Trophoblast cell (in vitro differentiated cells and primary cell): ENCODE measurements around the gene NANS.
A peak's percentile ranks its signal among the peaks of the same experiment; 100 is the strongest.

ENCODE experiments used
- DNase-seq, 2 donors: peaks; one replicate each; pipeline ENCODE4 v3.0.0-alpha.2; 2016
- H2AFZ ChIP-seq: 2 replicates; pipeline ENCODE4 v1.6.1; 2013; ENCODE audit warnings: low read length, moderate library complexity, mild to moderate bottlenecking; ENCODE audit not compliant: insufficient read depth, poor library complexity
- H2AK5ac ChIP-seq: 2 replicates; pipeline ENCODE4 v1.6.1; 2013; ENCODE audit warnings: mild to moderate bottlenecking, low read length
- H2BK120ac ChIP-seq: 2 replicates; pipeline ENCODE4 v1.6.1; 2013; ENCODE audit warnings: low read length, mild to moderate bottlenecking, moderate library complexity; ENCODE audit not compliant: insufficient read depth, poor library complexity
- H2BK12ac ChIP-seq: 2 replicates; pipeline ENCODE4 v1.6.1; 2013; ENCODE audit warnings: mild to moderate bottlenecking, low read length, moderate library complexity
- H2BK5ac ChIP-seq: 2 replicates; pipeline ENCODE4 v1.6.1; 2013; ENCODE audit warnings: low read length, low read depth, moderate library complexity, mild to moderate bottlenecking; ENCODE audit not compliant: poor library complexity
- H3K14ac ChIP-seq: 2 replicates; pipeline ENCODE4 v1.6.1; 2013; ENCODE audit warnings: mild to moderate bottlenecking, low read length
- H3K18ac ChIP-seq: 2 replicates; pipeline ENCODE4 v1.6.1; 2013; ENCODE audit warnings: mild to moderate bottlenecking, low read length
- H3K23ac ChIP-seq: 2 replicates; pipeline ENCODE4 v1.6.1; 2013; ENCODE audit warnings: low read length
- H3K27ac ChIP-seq: 2 replicates; pipeline ENCODE4 v1.5.1; 2013; ENCODE audit warnings: low read depth, mild to moderate bottlenecking, inconsistent platforms, low read length, moderate library complexity
- H3K27me3 ChIP-seq: 2 replicates; pipeline ENCODE4 v1.6.1; 2013; ENCODE audit warnings: inconsistent platforms, mild to moderate bottlenecking, low read length, moderate library complexity; ENCODE audit not compliant: insufficient read depth
- H3K36me3 ChIP-seq, 2 experiments: 1 replicate in 1 of 2; 2 replicates in 1 of 2; pipeline ENCODE4 v1.6.1; 2013; ENCODE audit warnings: low read length in 2 of 2, mild to moderate bottlenecking in 2 of 2, moderate library complexity in 1 of 2; ENCODE audit not compliant: insufficient read depth in 2 of 2, control insufficient read depth in 1 of 2
- H3K4ac ChIP-seq: 2 replicates; pipeline ENCODE4 v1.6.1; 2013; ENCODE audit warnings: low read depth, mild to moderate bottlenecking, low read length, moderate library complexity
- H3K4me1 ChIP-seq, 2 experiments: 1 replicate in 1 of 2; 2 replicates in 1 of 2; pipeline ENCODE4 v1.6.1; 2013; ENCODE audit warnings: low read length in 2 of 2, mild to moderate bottlenecking in 2 of 2, moderate library complexity in 1 of 2; ENCODE audit not compliant: insufficient read depth in 2 of 2, control insufficient read depth in 1 of 2
- H3K4me2 ChIP-seq: 2 replicates; pipeline ENCODE4 v1.6.1; 2013; ENCODE audit warnings: inconsistent platforms, mild to moderate bottlenecking, low read length, moderate library complexity
- H3K4me3 ChIP-seq: 2 replicates; pipeline ENCODE4 v1.5.1; 2013; ENCODE audit warnings: mild to moderate bottlenecking, low read depth, low read length, inconsistent platforms
- H3K79me1 ChIP-seq: one replicate; pipeline ENCODE4 v1.6.1; 2013; ENCODE audit warnings: low read length
- H3K79me2 ChIP-seq: 2 replicates; pipeline ENCODE4 v1.6.1; 2013; ENCODE audit warnings: low read length, mild to moderate bottlenecking; ENCODE audit not compliant: control insufficient read depth, insufficient read depth, poor library complexity
- H3K9ac ChIP-seq: 2 replicates; pipeline ENCODE4 v1.6.1; 2013; ENCODE audit warnings: mild to moderate bottlenecking, low read length
- H3K9me3 ChIP-seq: 2 replicates; pipeline ENCODE4 v1.6.1; 2013; ENCODE audit warnings: low read depth, mild to moderate bottlenecking, control low read depth, inconsistent platforms, low read length; ENCODE audit not compliant: insufficient read depth
- H4K12ac ChIP-seq: 2 replicates; pipeline ENCODE4 v1.6.1; 2013; ENCODE audit warnings: low read depth, mild to moderate bottlenecking, low read length, moderate library complexity
- H4K8ac ChIP-seq: 2 replicates; pipeline ENCODE4 v1.6.1; 2013; ENCODE audit warnings: low read depth, mild to moderate bottlenecking, low read length, moderate library complexity
- H4K91ac ChIP-seq: one replicate; pipeline ENCODE4 v1.6.1; 2013; ENCODE audit warnings: low read depth, mild to moderate bottlenecking, low read length, moderate library complexity
- WGBS: extraction: QIAGEN DNeasy Blood & Tissue Kit; methylation state at CpG from one replicate; pipeline ENCODE4 v1.1.7; 2013; ENCODE audit warnings: missing lambda C conversion rate; ENCODE audit not compliant: insufficient read length, insufficient coverage; ENCODE audit errors: extremely low coverage; 5-methylcytosine and 5-hydroxymethylcytosine counted together

NANS gene

GRCh38 chr9:98070704-98071103, 14.2 kb downstream of the NANS start:
- Histone ChIP-seq H3K4me1 (no peaks in the 10 kb centered on the region), H2BK120ac (no peak overlapping the region), H3K4me3 (no peak overlapping the region), H4K91ac (no peak overlapping the region), H3K23ac (no peak overlapping the region), H3K27me3 (no peaks in the 10 kb centered on the region), H3K9me3 (peaks cover 2% of the 10 kb centered on the region), H2AFZ (no peak overlapping the region), H2AK5ac (no peak overlapping the region), H3K79me2 (no peaks in the 10 kb centered on the region), H3K79me1 (peaks cover 1% of the 10 kb centered on the region), H4K8ac (no peak overlapping the region), H3K27ac (no peak overlapping the region), H3K4me2 (no peak overlapping the region), H3K18ac (no peak overlapping the region), H2BK5ac (no peak overlapping the region), H3K36me3 (peaks cover 0 to 11% of the 10 kb centered on the region in 2 experiments), H3K9ac (no peak overlapping the region), H2BK12ac (no peak overlapping the region), H4K12ac (no peak overlapping the region), H3K14ac (no peak overlapping the region), H3K4ac (no peak overlapping the region)
- 100% methylated on average over 1 of the region's 7 CpGs for WGBS
- no peak for DNase-seq

GRCh38 chr9:98071737-98072136, 15.2 kb downstream of the NANS start:
- Histone ChIP-seq H3K4ac (no peak overlapping the region), H3K4me1 (peaks cover 3 to 4% of the 10 kb centered on the region in 2 experiments), H2BK120ac (no peak overlapping the region), H3K9me3 (peaks cover 2% of the 10 kb centered on the region), H4K91ac (no peak overlapping the region), H3K79me2 (no peaks in the 10 kb centered on the region), H2BK5ac (no peak overlapping the region), H3K4me3 (no peak overlapping the region), H3K23ac (no peak overlapping the region), H3K14ac (no peak overlapping the region), H2AFZ (no peak overlapping the region), H3K9ac (no peak overlapping the region), H4K8ac (no peak overlapping the region), H3K27me3 (no peaks in the 10 kb centered on the region), H4K12ac (no peak overlapping the region), H3K4me2 (no peak overlapping the region), H3K79me1 (peaks cover 1% of the 10 kb centered on the region), H2AK5ac (no peak overlapping the region), H2BK12ac (no peak overlapping the region), H3K36me3 (peaks cover 0 to 11% of the 10 kb centered on the region in 2 experiments), H3K18ac (no peak overlapping the region), H3K27ac (no peak overlapping the region)
- DNase-seq = no peak
- no CpG with 5 or more reads among the region's 9 CpGs for WGBS

- no peak overlapping the region for H2AFZ ChIP-seq
- DNase-seq = peak; percentile 57 to 88
- H3K79me1 ChIP-seq = peaks cover 1% of the 10 kb centered on the region
- H3K14ac ChIP-seq = no peak overlapping the region
- no peak overlapping the region for H3K4me2 ChIP-seq
- H2BK5ac ChIP-seq = no peak overlapping the region
- H2BK12ac ChIP-seq = no peak overlapping the region
- H3K9ac ChIP-seq = no peak overlapping the region
- WGBS = no CpG with 5 or more reads among the region's 13 CpGs
- H3K27ac ChIP-seq = no peak overlapping the region
- no peak overlapping the region for H4K91ac ChIP-seq
- no peak overlapping the region for H3K4ac ChIP-seq
- H3K18ac ChIP-seq = peak overlapping the region; percentile 63
- no peak overlapping the region for H2AK5ac ChIP-seq
- no peak overlapping the region for H4K12ac ChIP-seq
- H3K4me3 ChIP-seq = no peak overlapping the region
- H2BK120ac ChIP-seq = no peak overlapping the region
- no peak overlapping the region for H3K23ac ChIP-seq
- no peaks in the 10 kb centered on the region for H3K79me2 ChIP-seq
- peaks cover 8 to 15% of the 10 kb centered on the region in 2 experiments for H3K36me3 ChIP-seq
- peaks cover 3 to 4% of the 10 kb centered on the region in 2 experiments for H3K4me1 ChIP-seq
- peaks cover 2% of the 10 kb centered on the region for H3K9me3 ChIP-seq
- no peak overlapping the region for H4K8ac ChIP-seq
- no peaks in the 10 kb centered on the region for H3K27me3 ChIP-seq
These were observed 17.8 kb downstream of the NANS start for GRCh38 chr9:98074115-98074990.

- peak in 1 of 2 donors; percentile 62 for DNase-seq
- Histone ChIP-seq H2BK12ac (no peak overlapping the region), H4K91ac (no peak overlapping the region), H3K27me3 (no peaks in the 10 kb centered on the region), H2AK5ac (no peak overlapping the region), H2AFZ (no peak overlapping the region), H3K9ac (no peak overlapping the region), H3K18ac (no peak overlapping the region), H2BK5ac (no peak overlapping the region), H3K79me2 (no peaks in the 10 kb centered on the region), H3K4ac (peak overlapping the region; percentile 21), H3K36me3 (peaks cover 8 to 19% of the 10 kb centered on the region in 2 experiments), H3K14ac (no peak overlapping the region), H3K9me3 (peaks cover 2% of the 10 kb centered on the region), H4K12ac (no peak overlapping the region), H3K27ac (no peak overlapping the region), H4K8ac (no peak overlapping the region), H3K4me2 (no peak overlapping the region), H3K23ac (no peak overlapping the region), H2BK120ac (no peak overlapping the region), H3K4me1 (peaks cover 3 to 4% of the 10 kb centered on the region in 2 experiments), H3K79me1 (peaks cover 1% of the 10 kb centered on the region), H3K4me3 (no peak overlapping the region)
- 100% methylated on average over 1 of the region's 6 CpGs for WGBS
These were observed 18.8 kb downstream of the NANS start for GRCh38 chr9:98075332-98075805.
